Forelimb muscle (tissue), 1 donor: ENCODE measurements around the gene GEN1. TPM values are rescaled to one million over a fixed set of nuclear protein-coding genes. Genes with fewer than 3 reads are reported as not detected.

Experiments
- DNase-seq: peaks from one replicate; pipeline ENCODE4 v3.0.0-alpha.2; 2013; ENCODE audit warnings: low read depth
- polyA plus RNA-seq: library from polyadenylated mRNA; unstranded; fragments of 120-200 nt; gene quantifications from one replicate; pipeline ENCODE4 v1.2.1, GENCODE V29; 2013; ENCODE audit not compliant: insufficient read length

GEN1 gene
- polyA plus RNA-seq, 1 donor, result 10.4 TPM

DNA sequence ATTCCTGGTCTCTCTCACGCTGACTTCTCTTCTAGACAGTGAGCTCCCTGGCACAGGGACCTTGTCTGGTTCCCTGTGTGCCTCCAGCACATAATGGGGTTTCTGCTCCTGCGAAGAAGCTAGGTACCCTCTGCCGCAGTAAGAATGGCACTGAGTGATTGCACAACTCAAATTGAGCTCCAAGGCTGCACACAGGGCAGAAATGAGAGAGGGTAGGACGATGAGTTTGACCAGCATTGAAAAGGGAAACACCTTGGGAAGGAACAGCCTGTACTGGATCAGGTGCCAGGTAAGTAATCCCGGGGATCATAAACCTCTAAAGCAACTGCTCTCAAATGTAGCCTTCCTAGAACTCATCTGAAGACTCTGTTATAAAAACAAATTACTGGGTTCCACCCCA, 41.4 kb downstream of the GEN1 start:
- no peak for DNase-seq

DNA sequence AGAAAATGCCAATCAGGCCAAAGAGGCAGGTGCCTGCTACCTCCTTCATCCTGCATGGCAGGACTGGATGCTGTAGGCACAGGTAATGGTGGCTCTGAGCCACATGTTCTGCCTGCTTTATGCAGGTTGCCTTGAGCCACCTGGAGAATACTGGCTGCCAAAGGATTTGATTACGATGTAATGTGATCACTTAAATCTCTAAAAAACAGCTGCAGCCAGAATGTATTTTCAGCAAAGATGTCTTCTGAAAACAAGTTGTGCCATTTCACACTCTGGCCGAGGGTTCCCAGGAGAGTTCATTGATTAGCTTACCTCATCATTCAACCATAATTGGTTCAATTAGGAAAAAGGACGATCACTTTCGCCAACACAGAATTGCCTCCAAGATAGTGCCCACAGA, 44.4 kb downstream of the GEN1 start:
- no peak for DNase-seq

DNA sequence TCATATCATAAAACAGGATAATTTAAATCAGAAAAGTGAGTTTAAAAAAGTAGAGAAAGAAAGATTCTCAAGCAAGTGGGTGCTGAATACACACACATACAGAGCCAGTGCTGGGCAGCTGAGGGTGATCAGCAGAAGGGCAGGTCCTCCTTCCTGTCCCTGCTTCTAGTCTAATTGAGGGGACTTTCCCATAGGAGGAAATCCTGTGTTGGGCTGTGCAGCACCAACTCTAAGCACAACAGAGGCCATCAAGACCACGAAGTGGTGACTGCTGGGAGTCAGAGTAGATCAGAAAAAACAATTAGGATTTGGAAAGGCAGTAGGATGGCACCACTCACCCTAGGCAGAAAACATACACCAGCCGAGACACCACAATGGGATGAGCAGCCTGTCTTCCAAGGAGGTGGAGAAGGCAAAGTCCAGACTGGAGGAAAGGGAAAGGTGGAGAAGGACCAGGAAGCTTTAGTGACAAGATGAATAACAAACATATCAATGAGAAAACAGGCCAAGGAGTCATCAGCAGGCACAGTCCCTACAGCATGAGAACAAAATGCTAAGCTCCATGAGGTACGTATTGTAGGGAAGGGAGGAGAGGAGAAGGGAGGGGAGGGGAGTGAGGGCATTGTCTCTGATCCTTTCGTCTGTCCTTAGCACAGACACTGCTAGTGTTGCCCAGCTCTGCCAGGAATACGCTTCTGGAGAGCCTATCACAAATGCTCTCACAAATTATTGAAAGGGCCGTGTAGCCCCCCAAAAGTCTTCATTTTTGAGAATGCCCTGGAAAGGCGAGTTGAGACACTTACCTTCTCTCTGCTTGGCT, 45.6 kb downstream of the GEN1 start:
- DNase-seq, result no peak

DNA sequence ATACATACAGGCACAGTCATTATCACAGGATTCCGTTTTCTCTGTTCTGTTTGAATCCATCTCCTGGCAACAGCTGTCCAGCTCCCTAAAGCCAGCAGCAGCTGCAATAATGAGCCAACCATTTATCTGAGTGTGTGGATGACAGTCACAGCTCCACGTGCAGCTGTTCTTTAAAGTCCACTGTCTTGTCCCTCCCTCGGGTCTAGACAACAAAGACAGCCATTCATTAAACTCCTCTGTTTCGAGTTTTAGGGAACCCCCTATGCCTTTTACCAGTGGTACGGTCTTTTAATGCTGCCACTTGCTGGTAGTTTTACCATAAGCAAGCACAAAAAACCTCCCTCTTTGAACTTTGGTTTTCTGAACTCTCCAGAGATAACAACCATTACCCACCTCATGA, 46.3 kb downstream of the GEN1 start:
- no peak for DNase-seq

DNA sequence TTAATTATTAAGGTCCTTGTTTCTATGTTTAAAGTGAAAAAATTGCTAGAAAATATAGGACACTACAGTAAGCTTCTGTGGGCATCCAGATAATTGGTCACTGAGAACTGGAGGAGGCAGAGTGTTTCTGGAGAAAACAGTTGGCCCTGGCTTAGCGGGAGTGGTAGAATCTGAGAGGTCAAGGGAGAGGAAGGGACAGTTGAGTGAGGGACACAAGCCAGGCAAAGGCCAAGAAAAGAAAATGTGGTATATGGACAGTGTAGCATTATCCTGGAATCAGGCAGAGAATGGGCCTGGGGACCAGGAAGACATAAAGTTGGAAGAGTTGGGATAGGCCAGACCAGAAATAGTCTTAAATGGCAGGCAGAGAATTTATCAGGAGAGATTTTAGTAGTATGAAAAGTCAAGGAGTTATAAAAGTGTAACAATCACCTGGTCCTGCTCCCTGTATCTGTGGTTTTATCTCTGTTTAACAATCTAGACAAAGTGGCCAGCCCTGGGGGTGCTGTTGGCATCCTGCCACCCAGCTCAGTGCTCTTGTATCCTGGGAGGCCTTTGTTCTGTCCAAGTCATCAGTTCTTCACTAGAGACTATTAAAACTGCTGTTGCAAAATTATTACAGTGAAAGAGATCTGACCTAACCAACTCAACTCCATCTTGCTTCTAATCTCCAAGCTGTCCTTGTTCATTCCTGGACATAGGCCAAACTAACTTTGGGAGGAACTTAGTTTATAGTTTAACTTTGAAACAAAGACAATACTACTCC, 46.9 kb downstream of the GEN1 start:
- no peak for DNase-seq

DNA sequence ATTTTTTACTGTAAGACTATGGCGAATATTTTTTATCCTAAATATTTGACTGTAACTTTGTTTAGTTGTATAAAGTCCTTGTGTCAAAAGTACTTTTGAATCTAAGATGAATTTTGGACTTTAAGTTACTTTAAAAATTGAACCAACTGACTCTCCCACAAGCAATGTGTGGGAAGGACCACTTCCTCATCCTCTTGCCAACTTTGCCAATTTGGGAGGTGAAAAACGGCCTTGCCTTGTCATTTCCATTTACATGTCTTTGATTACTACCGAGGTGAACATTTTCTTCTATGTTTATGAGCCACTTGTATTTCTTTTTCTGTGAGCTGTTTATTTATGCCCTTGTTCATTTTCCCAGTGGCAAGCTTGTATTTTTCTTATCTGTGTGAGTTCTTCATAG, 49.6 kb downstream of the GEN1 start:
- no peak for DNase-seq

DNA sequence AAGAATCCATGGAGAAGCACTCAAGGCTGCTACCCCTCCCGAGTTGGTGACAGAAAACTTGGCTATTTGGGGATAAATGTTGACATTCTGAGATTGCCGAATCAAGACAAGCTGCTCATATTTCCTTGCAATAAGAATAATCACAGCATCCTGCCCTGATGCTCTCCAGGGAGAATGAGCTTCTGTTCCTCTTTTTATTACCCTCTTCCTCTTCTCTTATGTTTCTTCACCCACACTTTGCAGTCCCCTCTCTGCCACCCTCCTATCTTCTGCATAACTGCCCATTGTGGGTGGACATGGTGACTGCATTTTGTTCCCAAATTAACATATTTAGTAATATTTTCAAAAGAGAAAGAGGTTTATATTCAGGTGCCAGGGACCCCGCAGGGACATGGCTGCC, 50.4 kb downstream of the GEN1 start:
- no peak for DNase-seq

DNA sequence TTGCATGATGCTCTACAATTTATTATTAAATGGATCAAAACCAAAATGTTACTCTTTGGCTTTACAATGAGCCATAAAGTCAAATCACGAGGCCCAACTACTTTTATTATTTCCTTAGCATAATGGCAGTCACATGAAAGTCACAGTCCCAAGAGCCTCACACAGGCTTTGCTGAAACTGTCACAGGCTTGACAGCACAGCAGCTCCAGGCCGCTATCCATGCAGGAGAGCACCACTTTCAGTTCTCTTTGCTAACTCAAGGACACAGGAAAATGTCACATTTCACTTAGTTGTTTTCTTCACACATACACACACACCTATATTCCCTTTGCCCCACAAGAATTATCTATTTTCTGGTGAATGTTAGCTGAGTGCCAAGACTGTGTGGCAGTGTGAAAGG, 51.2 kb downstream of the GEN1 start:
- DNase-seq, result no peak

DNA sequence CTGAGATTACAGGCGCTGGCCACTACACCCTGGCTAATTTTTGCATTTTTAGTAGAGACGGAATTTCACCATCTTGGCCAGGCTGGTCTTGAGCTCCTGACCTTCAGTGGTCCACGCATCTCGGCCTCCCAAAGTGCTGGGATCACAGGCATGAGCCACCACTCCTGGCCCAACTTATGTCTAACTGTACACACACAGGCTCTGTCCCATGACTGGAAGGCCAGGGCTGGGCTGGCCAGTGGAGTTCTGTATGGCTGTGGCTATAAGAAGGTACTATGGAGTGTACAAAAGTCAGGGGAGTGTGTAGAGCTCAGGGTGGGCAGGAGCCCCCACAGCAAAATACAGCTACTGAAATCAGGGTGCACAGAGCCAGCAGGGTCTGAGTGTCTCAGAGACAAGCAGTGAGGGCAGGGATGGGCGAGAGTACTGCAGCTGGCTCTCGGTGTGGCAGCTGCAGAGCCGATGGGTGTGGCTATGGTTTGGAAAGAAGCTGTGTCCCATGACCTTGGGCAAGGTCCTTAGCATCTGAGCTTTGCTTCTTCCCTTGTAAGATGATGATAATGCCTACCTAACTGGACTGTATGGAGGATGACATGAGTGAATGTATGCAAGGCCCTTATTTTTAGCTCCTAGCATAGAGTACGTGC, 51.9 kb downstream of the GEN1 start:
- no peak for DNase-seq

DNA sequence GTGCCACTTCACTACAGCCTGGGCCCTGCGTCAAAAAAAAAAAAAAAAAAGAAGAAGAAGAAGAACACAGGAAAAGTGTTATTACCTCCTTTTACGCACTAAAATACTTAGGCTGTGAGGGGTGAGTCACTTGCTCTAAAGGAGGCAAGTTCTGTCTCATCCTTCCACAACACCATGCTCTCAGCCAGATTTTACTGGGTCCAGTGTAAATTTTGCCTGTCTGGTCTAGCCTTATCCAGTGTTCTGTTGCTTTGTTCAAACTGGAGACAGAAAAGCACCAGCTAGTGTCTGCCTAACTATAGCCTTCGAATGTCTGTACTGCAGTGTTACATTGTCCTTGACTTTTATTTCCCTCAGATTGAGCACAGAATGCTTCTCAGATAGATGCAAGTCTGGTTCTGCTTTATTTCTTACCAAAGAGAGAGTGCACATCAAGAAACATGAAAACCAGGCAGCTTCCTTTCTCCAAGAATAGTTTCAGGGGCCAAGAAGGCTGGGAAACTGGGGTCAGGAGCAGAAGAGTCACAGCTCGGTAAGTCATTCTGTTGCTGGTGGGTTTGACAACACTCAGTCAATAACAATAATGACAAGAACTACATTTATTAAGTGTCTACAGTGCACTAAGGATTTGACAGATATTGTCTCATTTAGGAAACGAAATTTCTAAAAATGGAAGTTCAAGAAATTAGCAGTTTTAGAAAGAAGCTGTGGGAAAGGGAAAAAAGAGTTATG, 59.2 kb downstream of the GEN1 start:
- no peak for DNase-seq

DNA sequence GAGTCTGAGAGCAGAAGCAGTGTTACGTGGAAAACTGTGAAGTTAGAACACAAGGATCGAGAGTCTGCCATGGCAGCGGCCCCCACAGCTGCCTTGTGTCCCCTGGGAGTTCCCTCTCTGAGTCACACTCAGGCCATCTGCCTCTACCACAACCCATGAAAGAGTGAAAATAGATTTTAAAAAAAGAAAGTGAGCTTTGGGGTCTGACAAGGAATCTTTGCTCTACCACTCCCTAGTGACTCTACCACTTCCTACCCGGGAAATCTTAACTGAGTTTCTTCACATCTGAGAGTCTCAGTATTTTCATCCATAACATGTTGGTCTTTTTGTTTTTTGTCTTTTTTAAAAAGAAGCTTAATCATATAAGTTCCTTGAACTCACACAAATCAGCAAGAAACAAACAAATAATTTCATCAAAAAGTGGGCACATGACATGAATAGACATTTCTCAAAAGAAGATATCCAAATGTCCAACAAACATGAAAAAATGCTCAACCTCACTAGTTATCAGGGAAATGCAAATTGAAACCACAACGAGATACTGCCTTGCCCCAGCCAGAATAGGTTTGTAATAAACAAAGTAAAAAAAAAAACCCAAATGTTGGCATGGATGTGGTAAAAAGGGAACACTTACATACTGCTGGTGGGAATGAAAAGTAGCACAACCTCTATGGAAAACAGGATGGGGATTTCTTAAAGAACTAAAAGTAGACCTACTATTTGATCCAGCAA, 60.0 kb downstream of the GEN1 start:
- no peak for DNase-seq

DNA sequence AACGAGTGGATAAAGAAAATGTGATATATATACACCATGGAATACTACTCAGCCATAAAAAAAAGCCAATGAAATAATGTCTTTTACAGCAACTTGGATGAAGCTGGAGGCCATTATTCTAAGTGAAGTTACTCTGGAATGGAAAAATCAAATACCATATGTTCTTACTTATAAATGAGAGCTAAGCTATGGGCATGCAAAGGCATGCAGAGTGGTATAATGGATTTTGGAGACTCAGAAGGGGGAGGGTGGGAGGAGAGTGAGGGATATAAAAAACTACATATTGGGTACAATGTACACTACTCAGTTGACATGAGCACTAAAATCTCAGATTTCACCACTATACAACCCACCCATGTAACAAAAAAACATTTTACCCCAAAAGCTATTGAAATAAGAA, 60.7 kb downstream of the GEN1 start:
- no peak for DNase-seq

DNA sequence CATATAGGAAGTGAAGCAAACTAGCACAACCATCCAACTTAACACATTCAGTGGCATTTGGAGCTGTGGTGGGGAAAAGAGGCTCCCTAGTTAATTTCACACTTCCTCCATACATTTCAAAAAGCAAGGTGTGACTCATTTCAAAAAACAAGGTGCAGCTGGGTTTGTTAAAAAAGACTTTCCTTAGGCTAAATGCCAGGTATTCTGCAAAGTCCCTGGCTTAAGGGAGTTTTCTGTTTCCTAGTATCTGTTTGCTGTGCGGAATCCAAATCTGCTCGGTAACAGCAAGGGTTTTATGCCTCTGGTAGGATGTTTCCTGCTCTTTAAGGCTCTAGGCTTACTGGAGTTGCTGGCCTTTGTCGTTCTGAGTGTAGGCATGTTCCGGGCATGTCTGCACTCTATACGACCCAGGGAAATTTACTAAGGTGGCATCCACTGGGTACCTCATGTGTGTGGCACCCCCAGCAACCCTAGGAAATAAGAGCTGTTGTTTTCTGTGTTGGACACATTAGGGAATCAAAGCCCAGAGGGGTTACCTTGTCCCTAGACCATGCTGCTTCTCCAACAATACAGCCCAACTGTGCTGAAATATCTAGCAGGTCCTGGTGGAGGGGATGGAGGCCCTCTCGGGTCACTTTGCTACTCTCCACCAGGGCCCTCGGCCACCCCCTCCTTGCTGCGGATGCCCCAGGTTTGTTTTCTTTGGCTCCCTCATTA, 61.7 kb downstream of the GEN1 start:
- no peak for DNase-seq

DNA sequence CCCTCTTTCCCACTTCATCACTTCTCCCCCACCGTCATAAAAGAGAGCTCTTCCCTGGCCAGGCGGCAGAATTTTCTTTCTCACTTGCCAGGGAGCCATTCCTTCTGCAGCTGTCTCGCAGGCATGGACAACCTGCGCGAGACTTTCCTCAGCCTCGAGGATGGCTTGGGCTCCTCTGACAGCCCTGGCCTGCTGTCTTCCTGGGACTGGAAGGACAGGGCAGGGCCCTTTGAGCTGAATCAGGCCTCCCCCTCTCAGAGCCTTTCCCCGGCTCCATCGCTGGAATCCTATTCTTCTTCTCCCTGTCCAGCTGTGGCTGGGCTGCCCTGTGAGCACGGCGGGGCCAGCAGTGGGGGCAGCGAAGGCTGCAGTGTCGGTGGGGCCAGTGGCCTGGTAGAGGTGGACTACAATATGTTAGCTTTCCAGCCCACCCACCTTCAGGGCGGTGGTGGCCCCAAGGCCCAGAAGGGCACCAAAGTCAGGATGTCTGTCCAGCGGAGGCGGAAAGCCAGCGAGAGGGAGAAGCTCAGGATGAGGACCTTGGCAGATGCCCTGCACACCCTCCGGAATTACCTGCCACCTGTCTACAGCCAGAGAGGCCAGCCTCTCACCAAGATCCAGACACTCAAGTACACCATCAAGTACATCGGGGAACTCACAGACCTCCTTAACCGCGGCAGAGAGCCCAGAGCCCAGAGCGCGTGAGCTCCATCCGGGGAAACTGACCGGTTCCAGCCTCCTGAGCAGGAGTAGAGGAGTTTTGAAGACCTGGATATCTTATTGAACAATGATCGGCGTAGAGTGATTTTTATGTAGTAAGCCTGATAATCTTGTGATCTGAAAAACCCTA, 62.7 kb downstream of the GEN1 start, which contains the start of gene MSGN1:
MSGN1 (plus strand) TSS at position 65 of the 850 bp plus-strand sequence; CDS start at position 124, 59 bp downstream.
- no peak for DNase-seq

DNA sequence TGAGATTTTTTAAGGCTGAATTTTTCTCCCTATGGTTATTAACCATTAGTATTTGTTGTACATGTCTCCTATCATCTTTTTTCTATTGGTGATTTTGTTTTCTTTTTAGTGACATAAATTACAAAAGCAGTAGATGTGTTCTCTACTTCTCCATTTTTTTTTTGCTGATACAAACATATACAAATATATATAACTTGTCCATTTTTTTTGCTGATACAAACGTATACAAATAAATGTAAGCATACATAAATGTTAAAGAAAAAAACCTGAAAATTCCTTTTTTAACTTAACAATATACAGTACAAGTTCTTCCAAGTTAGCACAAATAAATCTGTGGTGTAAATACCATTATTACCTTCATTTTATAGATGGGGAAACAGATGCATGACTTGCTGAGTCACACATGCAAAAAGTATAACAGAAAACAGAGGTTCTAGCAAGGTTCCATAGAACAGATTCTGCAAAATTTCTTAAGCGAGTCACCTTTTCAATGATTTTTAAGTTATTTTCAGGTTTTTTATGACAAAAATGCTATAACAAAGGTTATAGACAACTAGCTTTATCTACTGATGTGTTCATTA, 64.4 kb downstream of the GEN1 start:
- DNase-seq, result no peak

DNA sequence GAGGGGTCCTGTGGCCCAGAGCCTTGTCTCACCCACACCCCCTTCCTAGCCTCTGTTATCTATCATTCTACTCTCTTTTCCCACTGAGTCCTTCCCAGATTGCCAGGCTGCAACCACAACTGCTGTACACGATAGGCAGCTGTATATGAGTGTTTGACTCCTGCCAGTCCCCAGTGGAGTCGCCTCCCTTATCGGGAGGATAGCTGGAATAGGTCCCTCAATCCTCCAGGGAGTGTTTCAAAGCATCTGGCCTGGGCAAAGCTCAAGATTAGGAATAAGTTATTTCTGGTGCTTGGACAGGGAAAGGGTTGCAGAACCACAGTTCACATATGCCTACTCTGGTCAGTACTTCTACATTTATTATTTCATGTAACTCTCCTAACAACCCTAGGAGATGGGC, 67.1 kb downstream of the GEN1 start:
- DNase-seq, result no peak

DNA sequence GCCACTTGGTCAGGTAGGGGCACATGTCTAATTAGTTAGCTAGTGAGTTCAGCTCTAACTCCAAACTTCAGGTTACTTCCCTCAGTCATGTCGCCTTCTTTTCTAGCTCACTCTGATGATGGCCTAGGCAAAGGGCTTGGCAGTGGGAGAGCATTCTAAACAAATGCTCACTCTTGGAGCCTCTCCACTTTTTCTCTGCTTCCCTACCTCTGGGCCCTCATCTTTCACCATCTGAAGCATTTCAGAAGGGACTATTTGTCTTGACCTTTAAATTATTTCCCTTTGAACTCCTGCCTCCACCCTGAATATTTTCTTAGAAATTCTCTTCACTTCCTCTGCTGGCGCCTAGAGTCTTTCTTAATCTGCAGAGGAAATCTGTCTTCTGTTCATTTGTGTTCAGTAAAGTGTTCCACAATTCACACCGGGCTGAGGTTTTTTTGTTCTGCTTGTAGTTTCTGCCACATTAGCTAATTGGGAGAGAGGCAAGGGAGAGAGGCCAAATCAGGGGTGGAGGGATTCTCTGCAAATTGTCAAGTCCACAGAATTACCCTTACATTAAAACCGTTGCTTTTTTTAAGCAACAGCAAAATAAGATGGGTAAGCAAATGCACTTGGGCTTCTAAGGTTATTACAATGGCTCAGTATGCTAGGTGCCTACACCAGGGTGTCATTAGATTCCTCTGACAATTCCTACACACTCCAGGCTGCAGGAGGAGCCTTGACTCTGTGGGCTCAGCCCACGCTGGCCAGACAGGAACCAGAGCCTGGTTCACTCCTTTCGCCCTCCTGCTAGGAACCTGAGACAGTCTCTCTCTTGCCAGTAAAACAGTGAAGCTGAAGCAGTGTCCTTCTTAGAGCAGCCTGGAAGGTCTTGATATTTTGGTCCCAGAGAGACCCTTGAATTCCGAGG, 67.9 kb downstream of the GEN1 start:
- DNase-seq, result no peak

DNA sequence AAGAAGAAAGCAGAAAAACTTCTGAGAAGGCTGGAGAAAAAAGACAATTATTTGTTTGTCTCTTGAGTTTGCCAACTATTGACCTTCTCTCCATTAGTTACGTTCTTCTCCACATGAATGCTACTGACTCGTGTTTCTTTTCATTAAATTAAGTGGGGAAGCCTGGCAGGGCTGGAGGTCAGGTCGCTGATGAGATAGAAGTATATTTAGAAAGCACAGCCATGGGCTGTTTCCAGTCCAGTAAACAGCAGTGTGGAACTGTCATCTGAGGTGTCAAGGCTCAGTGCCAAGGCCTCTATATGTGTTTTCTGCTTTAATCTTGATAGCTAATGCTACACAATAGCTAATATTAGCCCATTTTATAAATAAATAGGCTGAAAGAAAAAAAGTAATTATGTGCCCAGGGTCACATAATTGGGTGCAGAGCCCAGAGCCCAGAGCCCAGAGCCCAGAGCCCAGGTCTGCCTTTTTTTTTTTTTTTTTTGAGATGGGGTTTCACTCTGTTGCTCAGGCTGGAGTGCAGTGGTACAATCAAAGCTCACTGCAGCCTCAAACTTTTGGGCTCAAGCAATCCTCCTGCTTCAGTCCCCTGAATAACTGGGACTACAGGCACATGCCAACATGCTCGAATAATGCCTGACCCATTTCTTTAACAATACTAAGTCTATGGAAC, 68.6 kb downstream of the GEN1 start:
- no peak for DNase-seq
